ENCODE data around the gene PTPRN2.

Gene PTPRN2

GRCh38 chr7:158374146-158374545 is 213.5 kb downstream of the PTPRN2 start:
- Histone ChIP-seq H3K27me3 (ENCODE audit: control insufficient read depth, insufficient read depth, low read length) (no peaks in the 10 kb centered on the region), H3K9ac (ENCODE audit: low read depth, low read length) (no peak overlapping the region), H3K4me2 (ENCODE audit: low read length) (no peak overlapping the region), H3K4me3 (ENCODE audit: low read length) (no peak overlapping the region), H3K4me1 (ENCODE audit: control insufficient read depth, insufficient read depth, low read length) (no peaks in the 10 kb centered on the region), H3K36me3 (ENCODE audit: insufficient read depth, low read length) (no peaks in the 10 kb centered on the region), H3K9me3 (replicated peaks; ENCODE audit: low read length) (no peaks in the 10 kb centered on the region)

GRCh38 chr7:158373476-158374133 is 214.0 kb downstream of the PTPRN2 start:
- Histone ChIP-seq H3K9ac (ENCODE audit: low read depth, low read length) (no peak overlapping the region), H3K4me3 (ENCODE audit: low read length) (no peak overlapping the region), H3K4me2 (ENCODE audit: low read length) (no peak overlapping the region), H3K9me3 (replicated peaks; ENCODE audit: low read length) (peaks cover 2% of the 10 kb centered on the region), H3K4me1 (ENCODE audit: control insufficient read depth, insufficient read depth, low read length) (no peaks in the 10 kb centered on the region), H3K27me3 (ENCODE audit: control insufficient read depth, insufficient read depth, low read length) (no peaks in the 10 kb centered on the region), H3K36me3 (ENCODE audit: insufficient read depth, low read length) (no peaks in the 10 kb centered on the region)

- peaks cover 3% of the 10 kb centered on the region for H3K9me3 ChIP-seq (replicated peaks; ENCODE audit: low read length)
- no peaks in the 10 kb centered on the region for H3K27me3 ChIP-seq (ENCODE audit: control insufficient read depth, insufficient read depth, low read length)
- H3K36me3 ChIP-seq (ENCODE audit: insufficient read depth, low read length) = no peaks in the 10 kb centered on the region
- H3K4me1 ChIP-seq (ENCODE audit: control insufficient read depth, insufficient read depth, low read length) = no peaks in the 10 kb centered on the region
- H3K9ac ChIP-seq (ENCODE audit: low read depth, low read length) = no peak overlapping the region
- no peak overlapping the region for H3K4me2 ChIP-seq (ENCODE audit: low read length)
- no peak overlapping the region for H3K4me3 ChIP-seq (ENCODE audit: low read length)
These were observed 215.0 kb downstream of the PTPRN2 start for GRCh38 chr7:158372400-158373342.

- H3K9me3 ChIP-seq (replicated peaks; ENCODE audit: low read length) = peaks cover 10% of the 10 kb centered on the region
- no peak overlapping the region for H3K4me3 ChIP-seq (ENCODE audit: low read length)
- H3K9ac ChIP-seq (ENCODE audit: low read depth, low read length) = no peak overlapping the region
- no peaks in the 10 kb centered on the region for H3K27me3 ChIP-seq (ENCODE audit: control insufficient read depth, insufficient read depth, low read length)
- H3K4me2 ChIP-seq (ENCODE audit: low read length) = no peak overlapping the region
- H3K36me3 ChIP-seq (ENCODE audit: insufficient read depth, low read length) = no peaks in the 10 kb centered on the region
- no peaks in the 10 kb centered on the region for H3K4me1 ChIP-seq (ENCODE audit: control insufficient read depth, insufficient read depth, low read length)
These were observed 215.8 kb downstream of the PTPRN2 start for GRCh38 chr7:158371856-158372255.

GRCh38 chr7:158369866-158370265 is 217.8 kb downstream of the PTPRN2 start:
- H3K4me1 ChIP-seq (ENCODE audit: control insufficient read depth, insufficient read depth, low read length) = no peaks in the 10 kb centered on the region
- peaks cover 17% of the 10 kb centered on the region for H3K9me3 ChIP-seq (replicated peaks; ENCODE audit: low read length)
- H3K27me3 ChIP-seq (ENCODE audit: control insufficient read depth, insufficient read depth, low read length) = no peaks in the 10 kb centered on the region
- no peak overlapping the region for H3K4me2 ChIP-seq (ENCODE audit: low read length)
- no peak overlapping the region for H3K4me3 ChIP-seq (ENCODE audit: low read length)
- H3K9ac ChIP-seq (ENCODE audit: low read depth, low read length) = no peak overlapping the region
- no peaks in the 10 kb centered on the region for H3K36me3 ChIP-seq (ENCODE audit: insufficient read depth, low read length)

GRCh38 chr7:158369290-158369689 is 218.3 kb downstream of the PTPRN2 start:
- Histone ChIP-seq H3K4me2 (ENCODE audit: low read length) (no peak overlapping the region), H3K4me1 (ENCODE audit: control insufficient read depth, insufficient read depth, low read length) (no peaks in the 10 kb centered on the region), H3K9ac (ENCODE audit: low read depth, low read length) (no peak overlapping the region), H3K4me3 (ENCODE audit: low read length) (no peak overlapping the region), H3K27me3 (ENCODE audit: control insufficient read depth, insufficient read depth, low read length) (no peaks in the 10 kb centered on the region), H3K9me3 (replicated peaks; ENCODE audit: low read length) (peaks cover 22% of the 10 kb centered on the region), H3K36me3 (ENCODE audit: insufficient read depth, low read length) (no peaks in the 10 kb centered on the region)

- Histone ChIP-seq H3K9me3 (replicated peaks; ENCODE audit: low read length) (peaks cover 27% of the 10 kb centered on the region), H3K9ac (ENCODE audit: low read depth, low read length) (no peak overlapping the region), H3K36me3 (ENCODE audit: insufficient read depth, low read length) (no peaks in the 10 kb centered on the region), H3K27me3 (ENCODE audit: control insufficient read depth, insufficient read depth, low read length) (no peaks in the 10 kb centered on the region), H3K4me1 (ENCODE audit: control insufficient read depth, insufficient read depth, low read length) (no peaks in the 10 kb centered on the region), H3K4me3 (ENCODE audit: low read length) (no peak overlapping the region), H3K4me2 (ENCODE audit: low read length) (no peak overlapping the region)
These were observed 219.2 kb downstream of the PTPRN2 start for GRCh38 chr7:158368449-158368848.

GRCh38 chr7:158367634-158367982 is 220.0 kb downstream of the PTPRN2 start:
- no peaks in the 10 kb centered on the region for H3K36me3 ChIP-seq (ENCODE audit: insufficient read depth, low read length)
- peaks cover 27% of the 10 kb centered on the region for H3K9me3 ChIP-seq (replicated peaks; ENCODE audit: low read length)
- H3K27me3 ChIP-seq (ENCODE audit: control insufficient read depth, insufficient read depth, low read length) = no peaks in the 10 kb centered on the region
- no peaks in the 10 kb centered on the region for H3K4me1 ChIP-seq (ENCODE audit: control insufficient read depth, insufficient read depth, low read length)
- no peak overlapping the region for H3K4me3 ChIP-seq (ENCODE audit: low read length)
- H3K4me2 ChIP-seq (ENCODE audit: low read length) = no peak overlapping the region
- H3K9ac ChIP-seq (ENCODE audit: low read depth, low read length) = no peak overlapping the region

- Histone ChIP-seq H3K27me3 (ENCODE audit: control insufficient read depth, insufficient read depth, low read length) (no peaks in the 10 kb centered on the region), H3K9ac (ENCODE audit: low read depth, low read length) (no peak overlapping the region), H3K4me3 (ENCODE audit: low read length) (no peak overlapping the region), H3K36me3 (ENCODE audit: insufficient read depth, low read length) (no peaks in the 10 kb centered on the region), H3K4me1 (ENCODE audit: control insufficient read depth, insufficient read depth, low read length) (no peaks in the 10 kb centered on the region), H3K9me3 (replicated peaks; ENCODE audit: low read length) (peaks cover 27% of the 10 kb centered on the region), H3K4me2 (ENCODE audit: low read length) (no peak overlapping the region)
These were observed 220.5 kb downstream of the PTPRN2 start for GRCh38 chr7:158366916-158367633.

- no peaks in the 10 kb centered on the region for H3K4me1 ChIP-seq (ENCODE audit: control insufficient read depth, insufficient read depth, low read length)
- H3K9ac ChIP-seq (ENCODE audit: low read depth, low read length) = no peak overlapping the region
- H3K27me3 ChIP-seq (ENCODE audit: control insufficient read depth, insufficient read depth, low read length) = no peaks in the 10 kb centered on the region
- H3K4me3 ChIP-seq (ENCODE audit: low read length) = no peak overlapping the region
- H3K9me3 ChIP-seq (replicated peaks; ENCODE audit: low read length) = peaks cover 27% of the 10 kb centered on the region
- no peak overlapping the region for H3K4me2 ChIP-seq (ENCODE audit: low read length)
- no peaks in the 10 kb centered on the region for H3K36me3 ChIP-seq (ENCODE audit: insufficient read depth, low read length)
These were observed 221.3 kb downstream of the PTPRN2 start for GRCh38 chr7:158366346-158366745.

- H3K4me3 ChIP-seq (ENCODE audit: low read length) = no peak overlapping the region
- peaks cover 27% of the 10 kb centered on the region for H3K9me3 ChIP-seq (replicated peaks; ENCODE audit: low read length)
- no peaks in the 10 kb centered on the region for H3K4me1 ChIP-seq (ENCODE audit: control insufficient read depth, insufficient read depth, low read length)
- no peak overlapping the region for H3K9ac ChIP-seq (ENCODE audit: low read depth, low read length)
- H3K27me3 ChIP-seq (ENCODE audit: control insufficient read depth, insufficient read depth, low read length) = no peaks in the 10 kb centered on the region
- H3K4me2 ChIP-seq (ENCODE audit: low read length) = no peak overlapping the region
- no peaks in the 10 kb centered on the region for H3K36me3 ChIP-seq (ENCODE audit: insufficient read depth, low read length)
These were observed 222.4 kb downstream of the PTPRN2 start for GRCh38 chr7:158365267-158365666.
